ENCODE data around the gene SHISA9.

SHISA9 gene

GRCh38 chr16:13068912-13069583, 167.7 kb downstream of the SHISA9 start:
- no peak for DNase-seq
- Histone ChIP-seq H3K9ac (ENCODE audit: low read length) (no peak overlapping the region), H2BK12ac (ENCODE audit: low read length in 2 of 2) (no peak overlapping the region), H3K36me3 (ENCODE audit: control insufficient read depth in 1 of 2, insufficient read depth in 2 of 2, low read depth in 1 of 2, low read length in 2 of 2) (no peaks in the 10 kb centered on the region), H3K27me3 (ENCODE audit: control insufficient read depth in 1 of 2, insufficient read depth in 1 of 2, low read length in 2 of 2) (no peaks in the 10 kb centered on the region), H2AK5ac (ENCODE audit: low read length, severe bottlenecking) (no peak overlapping the region), H4K91ac (ENCODE audit: low read length) (no peak overlapping the region), H3K9me3 (ENCODE audit: control insufficient read depth, low read length) (peaks cover 23% of the 10 kb centered on the region), H4K8ac (ENCODE audit: low read length) (no peak overlapping the region), H3K79me1 (replicated peaks; ENCODE audit: low read length, poor library complexity, severe bottlenecking) (no peaks in the 10 kb centered on the region), H3K4me2 (ENCODE audit: low read length, poor library complexity, severe bottlenecking) (no peak overlapping the region), H3K4me1 (ENCODE audit: control insufficient read depth, insufficient read depth, low read depth, low read length) (no peaks in the 10 kb centered on the region), H3K23ac (ENCODE audit: low read length in 2 of 2) (no peak overlapping the region), H3K27ac (ENCODE audit: low read length, poor library complexity, severe bottlenecking) (no peak overlapping the region), H3K14ac (ENCODE audit: low read length in 2 of 2) (no peak overlapping the region), H2BK15ac (ENCODE audit: low read depth, poor library complexity, severe bottlenecking) (no peak overlapping the region), H3K4me3 (ENCODE audit: insufficient read depth in 1 of 2, low read depth in 1 of 2, low read length in 2 of 2) (no peak overlapping the region), H2AFZ (ENCODE audit: low read depth, low read length) (no peak overlapping the region), H3K4ac (ENCODE audit: low read depth in 1 of 2, low read length in 2 of 2) (no peak overlapping the region), H2BK5ac (ENCODE audit: low read depth, low read length, poor library complexity, severe bottlenecking) (no peak overlapping the region), H3K18ac (ENCODE audit: low read depth in 1 of 2, low read length in 2 of 2) (no peak overlapping the region), H2BK120ac (ENCODE audit: low read depth, low read length) (no peak overlapping the region)
- WGBS, result 93% methylated on average over 8 of the region's 8 CpGs

- Histone ChIP-seq H2BK15ac (ENCODE audit: low read depth, poor library complexity, severe bottlenecking) (no peak overlapping the region), H3K27me3 (ENCODE audit: control insufficient read depth in 1 of 2, insufficient read depth in 1 of 2, low read length in 2 of 2) (no peaks in the 10 kb centered on the region), H3K79me1 (replicated peaks; ENCODE audit: low read length, poor library complexity, severe bottlenecking) (no peaks in the 10 kb centered on the region), H2AFZ (ENCODE audit: low read depth, low read length) (no peak overlapping the region), H3K4ac (ENCODE audit: low read depth in 1 of 2, low read length in 2 of 2) (no peak overlapping the region), H3K9ac (ENCODE audit: low read length) (no peak overlapping the region), H3K23ac (ENCODE audit: low read length in 2 of 2) (no peak overlapping the region), H3K18ac (ENCODE audit: low read depth in 1 of 2, low read length in 2 of 2) (no peak overlapping the region), H3K36me3 (ENCODE audit: control insufficient read depth in 1 of 2, insufficient read depth in 2 of 2, low read depth in 1 of 2, low read length in 2 of 2) (no peaks in the 10 kb centered on the region), H3K9me3 (ENCODE audit: control insufficient read depth, low read length) (peaks cover 17% of the 10 kb centered on the region), H4K91ac (ENCODE audit: low read length) (no peak overlapping the region), H3K4me3 (ENCODE audit: insufficient read depth in 1 of 2, low read depth in 1 of 2, low read length in 2 of 2) (no peak overlapping the region), H3K4me1 (ENCODE audit: control insufficient read depth, insufficient read depth, low read depth, low read length) (no peaks in the 10 kb centered on the region), H3K14ac (ENCODE audit: low read length in 2 of 2) (no peak overlapping the region), H2BK120ac (ENCODE audit: low read depth, low read length) (no peak overlapping the region), H2BK12ac (ENCODE audit: low read length in 2 of 2) (no peak overlapping the region), H2BK5ac (ENCODE audit: low read depth, low read length, poor library complexity, severe bottlenecking) (no peak overlapping the region), H4K8ac (ENCODE audit: low read length) (no peak overlapping the region), H3K4me2 (ENCODE audit: low read length, poor library complexity, severe bottlenecking) (no peak overlapping the region), H3K27ac (ENCODE audit: low read length, poor library complexity, severe bottlenecking) (no peak overlapping the region), H2AK5ac (ENCODE audit: low read length, severe bottlenecking) (no peak overlapping the region)
- 32% methylated on average over 9 of the region's 9 CpGs for WGBS
- no peak for DNase-seq
Observed at GRCh38 chr16:13070268-13070667, 168.9 kb downstream of the SHISA9 start.

- H3K18ac ChIP-seq (ENCODE audit: low read depth in 1 of 2, low read length in 2 of 2), result no peak overlapping the region
- WGBS, result 74% methylated on average over 6 of the region's 6 CpGs
- no peak overlapping the region for H2BK12ac ChIP-seq (ENCODE audit: low read length in 2 of 2)
- H3K27ac ChIP-seq (ENCODE audit: low read length, poor library complexity, severe bottlenecking), result no peak overlapping the region
- H3K27me3 ChIP-seq (ENCODE audit: control insufficient read depth in 1 of 2, insufficient read depth in 1 of 2, low read length in 2 of 2), result no peaks in the 10 kb centered on the region
- no peak overlapping the region for H2AK5ac ChIP-seq (ENCODE audit: low read length, severe bottlenecking)
- no peak overlapping the region for H3K4me2 ChIP-seq (ENCODE audit: low read length, poor library complexity, severe bottlenecking)
- no peaks in the 10 kb centered on the region for H3K79me1 ChIP-seq (replicated peaks; ENCODE audit: low read length, poor library complexity, severe bottlenecking)
- no peak overlapping the region for H3K9ac ChIP-seq (ENCODE audit: low read length)
- no peak overlapping the region for H3K14ac ChIP-seq (ENCODE audit: low read length in 2 of 2)
- no peak overlapping the region for H2BK5ac ChIP-seq (ENCODE audit: low read depth, low read length, poor library complexity, severe bottlenecking)
- H3K23ac ChIP-seq (ENCODE audit: low read length in 2 of 2), result no peak overlapping the region
- H3K4ac ChIP-seq (ENCODE audit: low read depth in 1 of 2, low read length in 2 of 2), result no peak overlapping the region
- H2AFZ ChIP-seq (ENCODE audit: low read depth, low read length), result no peak overlapping the region
- H3K9me3 ChIP-seq (ENCODE audit: control insufficient read depth, low read length), result peaks cover 3% of the 10 kb centered on the region
- H2BK120ac ChIP-seq (ENCODE audit: low read depth, low read length), result no peak overlapping the region
- no peaks in the 10 kb centered on the region for H3K4me1 ChIP-seq (ENCODE audit: control insufficient read depth, insufficient read depth, low read depth, low read length)
- H2BK15ac ChIP-seq (ENCODE audit: low read depth, poor library complexity, severe bottlenecking), result no peak overlapping the region
- H3K4me3 ChIP-seq (ENCODE audit: insufficient read depth in 1 of 2, low read depth in 1 of 2, low read length in 2 of 2), result no peak overlapping the region
- no peak overlapping the region for H4K8ac ChIP-seq (ENCODE audit: low read length)
- H3K36me3 ChIP-seq (ENCODE audit: control insufficient read depth in 1 of 2, insufficient read depth in 2 of 2, low read depth in 1 of 2, low read length in 2 of 2), result no peaks in the 10 kb centered on the region
- DNase-seq, result no peak
- no peak overlapping the region for H4K91ac ChIP-seq (ENCODE audit: low read length)
Observed at GRCh38 chr16:13076878-13077277, 175.5 kb downstream of the SHISA9 start.

- H3K4me2 ChIP-seq (ENCODE audit: low read length, poor library complexity, severe bottlenecking), result no peak overlapping the region
- H3K9me3 ChIP-seq (ENCODE audit: control insufficient read depth, low read length), result peaks cover 3% of the 10 kb centered on the region
- no peak overlapping the region for H2BK120ac ChIP-seq (ENCODE audit: low read depth, low read length)
- no peak overlapping the region for H2AFZ ChIP-seq (ENCODE audit: low read depth, low read length)
- no peak overlapping the region for H3K14ac ChIP-seq (ENCODE audit: low read length in 2 of 2)
- no peak overlapping the region for H3K27ac ChIP-seq (ENCODE audit: low read length, poor library complexity, severe bottlenecking)
- no peak overlapping the region for H3K23ac ChIP-seq (ENCODE audit: low read length in 2 of 2)
- WGBS, result 67% methylated on average over 1 of the region's 1 CpG
- no peaks in the 10 kb centered on the region for H3K79me1 ChIP-seq (replicated peaks; ENCODE audit: low read length, poor library complexity, severe bottlenecking)
- no peaks in the 10 kb centered on the region for H3K27me3 ChIP-seq (ENCODE audit: control insufficient read depth in 1 of 2, insufficient read depth in 1 of 2, low read length in 2 of 2)
- H3K18ac ChIP-seq (ENCODE audit: low read depth in 1 of 2, low read length in 2 of 2), result no peak overlapping the region
- H3K4me3 ChIP-seq (ENCODE audit: insufficient read depth in 1 of 2, low read depth in 1 of 2, low read length in 2 of 2), result no peak overlapping the region
- no peak for DNase-seq
- H2BK5ac ChIP-seq (ENCODE audit: low read depth, low read length, poor library complexity, severe bottlenecking), result no peak overlapping the region
- no peaks in the 10 kb centered on the region for H3K4me1 ChIP-seq (ENCODE audit: control insufficient read depth, insufficient read depth, low read depth, low read length)
- H3K36me3 ChIP-seq (ENCODE audit: control insufficient read depth in 1 of 2, insufficient read depth in 2 of 2, low read depth in 1 of 2, low read length in 2 of 2), result no peaks in the 10 kb centered on the region
- H4K8ac ChIP-seq (ENCODE audit: low read length), result no peak overlapping the region
- H2BK12ac ChIP-seq (ENCODE audit: low read length in 2 of 2), result no peak overlapping the region
- no peak overlapping the region for H4K91ac ChIP-seq (ENCODE audit: low read length)
- no peak overlapping the region for H2AK5ac ChIP-seq (ENCODE audit: low read length, severe bottlenecking)
- no peak overlapping the region for H3K9ac ChIP-seq (ENCODE audit: low read length)
- H3K4ac ChIP-seq (ENCODE audit: low read depth in 1 of 2, low read length in 2 of 2), result no peak overlapping the region
- H2BK15ac ChIP-seq (ENCODE audit: low read depth, poor library complexity, severe bottlenecking), result no peak overlapping the region
Observed at GRCh38 chr16:13077816-13078215, 176.4 kb downstream of the SHISA9 start.

Data from mesenchymal stem cell (in vitro differentiated cells and primary cell).